OCI-LY7 (cell line): ENCODE results near the gene MYL12A. TPM values are rescaled to one million over a fixed set of nuclear protein-coding genes. Genes with fewer than 3 reads are reported as not detected.
A peak's percentile ranks its signal among the peaks of the same experiment; 100 is the strongest.

ENCODE experiments used
- BruUV-seq: library from RNA; stranded (reverse); fragments of 400-500 nt; replicated peaks from 2 replicates; lab custom pipeline; 2021; lab: Mats Ljungman, UMichigan
- CTCF ChIA-PET: fragments of 300-600 bp; sonication (Branson Sonifier 250); formaldehyde crosslinking; loops from one replicate; lab custom pipeline; 2022; ENCODE audit warnings: antibody characterized with exemption; ENCODE audit not compliant: unreplicated experiment; lab: Charles Lee
- POLR2A ChIA-PET: fragments of 300-600 bp; sonication (Branson Sonifier 250); formaldehyde crosslinking; loops from one replicate; lab custom pipeline; 2022; ENCODE audit warnings: antibody characterized with exemption; lab: Charles Lee
- DNase-seq: peaks from one replicate; pipeline ENCODE4 v3.0.0-alpha.2; 2015; ENCODE audit warnings: low spot score
- H2AFZ ChIP-seq: fragments of 200-600 bp; sonication (generic), shearing (Covaris generic); 2 replicates; pipeline ENCODE4 v1.6.1; 2014; ENCODE audit warnings: mild to moderate bottlenecking, antibody characterized with exemption, low read length, moderate library complexity
- H3K27ac ChIP-seq: fragments of 200-600 bp; sonication (generic); 2 replicates; pipeline ENCODE4 v1.5.1; 2014; ENCODE audit warnings: mixed run types, low read depth, mild to moderate bottlenecking, moderate library complexity, low read length, inconsistent platforms; ENCODE audit not compliant: poor library complexity, severe bottlenecking
- H3K36me3 ChIP-seq: fragments of 200-600 bp; sonication (generic); 2 replicates; pipeline ENCODE4 v1.6.1; 2014; ENCODE audit warnings: mild to moderate bottlenecking, antibody characterized with exemption, low read length, moderate library complexity, mixed read lengths; ENCODE audit not compliant: insufficient read depth
- H3K4me1 ChIP-seq: fragments of 200-600 bp; sonication (generic); 2 replicates; pipeline ENCODE4 v1.5.1; 2014; ENCODE audit warnings: mild to moderate bottlenecking, low read length; ENCODE audit not compliant: insufficient read depth, poor library complexity, severe bottlenecking
- H3K4me2 ChIP-seq: fragments of 200-600 bp; sonication (generic); 2 replicates; pipeline ENCODE4 v1.6.1; 2014; ENCODE audit warnings: mild to moderate bottlenecking, low read length
- H3K4me3 ChIP-seq: fragments of 200-600 bp; sonication (generic); 2 replicates; pipeline ENCODE4 v1.5.1; 2014; ENCODE audit warnings: mild to moderate bottlenecking, low read depth, low read length; ENCODE audit not compliant: poor library complexity, severe bottlenecking
- H3K79me2 ChIP-seq: fragments of 200-600 bp; sonication (generic); 2 replicates; pipeline ENCODE4 v1.6.1; 2016; ENCODE audit warnings: low read depth, mild to moderate bottlenecking, low read length, moderate library complexity, mixed read lengths; ENCODE audit not compliant: insufficient read depth
- H3K9me2 ChIP-seq: fragments of 200-600 bp; sonication (generic); 2 replicates; pipeline ENCODE4 v1.6.1; 2016; ENCODE audit warnings: mild to moderate bottlenecking, low read length, mixed read lengths; ENCODE audit not compliant: insufficient read depth
- H3K9me3 ChIP-seq: fragments of 200-600 bp; sonication (generic); 2 replicates; pipeline ENCODE4 v1.6.1; 2014; ENCODE audit warnings: mild to moderate bottlenecking, mixed run types, low read length, mixed read lengths
- H4K20me1 ChIP-seq: fragments of 200-600 bp; sonication (generic); 2 replicates; pipeline ENCODE4 v1.6.1; 2014; ENCODE audit warnings: mild to moderate bottlenecking, antibody characterized with exemption, low read length, moderate library complexity, mixed read lengths; ENCODE audit not compliant: insufficient read depth
- CTCF ChIP-seq: fragments of 200-600 bp; sonication (generic); conservative IDR thresholded peaks from 2 replicates; pipeline ENCODE4 v1.5.1; 2014; ENCODE audit warnings: mild to moderate bottlenecking, antibody characterized with exemption, low read length, moderate library complexity, mixed read lengths
- EZH2phosphoT487 ChIP-seq: fragments of 200-600 bp; sonication (generic); IDR thresholded peaks from 2 replicates; pipeline ENCODE4 v1.6.1; 2018; ENCODE audit warnings: low read depth, borderline replicate concordance, mild to moderate bottlenecking, mixed run types, antibody characterized with exemption, low read length, moderate library complexity, mixed read lengths
- intact Hi-C: fragments of 100-400 bp; cut with micrococcal nuclease; formaldehyde crosslinking; loops from one replicate; pipeline ENCODE4 v1.10.0; 2022; ENCODE audit not compliant: unreplicated experiment
- total RNA-seq, 2 experiments: library from RNA; depleted of rRNA in 1 of 2; stranded (reverse); fragments of >200 nt in 1 of 2; shearing (Covaris generic) in 1 of 2; gene quantifications; 2 replicates each; pipeline ENCODE4 v1.2.3, GENCODE V29; 2014 to 2022

MYL12A gene
- total RNA-seq, 2 experiments from 2014 or later: 301 to 423 TPM

- ChIA-PET CTCF (no interaction called here), POLR2A (interaction anchor here (0.8 to 2.4 kb wide), 7 partner anchors 10 to 398 kb away, joined by 3 to 9 read pairs (median 4); no protein-coding TSS in a partner anchor)
- Histone ChIP-seq H4K20me1 (peaks cover 18% of the 10 kb centered on the region; the same call in 1 of the 2 replicates), H2AFZ (peak overlapping the region; percentile 44; the same call in 1 of the 2 replicates), H3K27ac (peak overlapping the region; percentile 81), H3K4me3 (peak overlapping the region; percentile 86), H3K79me2 (peaks cover 58% of the 10 kb centered on the region), H3K9me2 (no peaks in the 10 kb centered on the region), H3K4me2 (peak overlapping the region; percentile 93), H3K9me3 (no peaks in the 10 kb centered on the region), H3K4me1 (peaks cover 62% of the 10 kb centered on the region), H3K36me3 (peaks cover 34% of the 10 kb centered on the region)
- no peak for DNase-seq
- BruUV-seq: no TSS peak
- no peak for TF ChIP-seq EZH2phosphoT487
- TF ChIP-seq CTCF: no peak
- intact Hi-C loops: loop anchor here (1.0 to 5.0 kb wide), 2 partner anchors 18 to 604 kb away; partner anchors contain the start of gene SMCHD1
Measured at GRCh38 chr18:3260995-3261372, 13.4 kb downstream of the MYL12A start.

GRCh38 chr18:3261373-3262233 is 14.0 kb downstream of the MYL12A start, which contains the start of gene MYL12B:
TSS of gene MYL12B (plus strand) at chr18:3262133. CDS start at chr18:3272899, 10,766 bp downstream.
- CTCF ChIA-PET: no interaction called here
- POLR2A ChIA-PET: interaction anchor here (0.7 to 2.4 kb wide), 7 partner anchors 10 to 398 kb away, joined by 3 to 9 read pairs (median 4); no protein-coding TSS in a partner anchor
- H3K36me3 ChIP-seq: peaks cover 31% of the 10 kb centered on the region
- DNase-seq: peak; percentile 88
- BruUV-seq: TSS peak; percentile 93
- H3K9me2 ChIP-seq: no peaks in the 10 kb centered on the region
- TF ChIP-seq CTCF (no peak), EZH2phosphoT487 (no peak)
- H4K20me1 ChIP-seq: peaks cover 24% of the 10 kb centered on the region; the same call in 1 of the 2 replicates
- H3K9me3 ChIP-seq: no peaks in the 10 kb centered on the region
- H3K4me2 ChIP-seq: peak within 1 kb of the TSS; percentile 93
- H3K79me2 ChIP-seq: peaks cover 60% of the 10 kb centered on the region
- intact Hi-C loops: loop anchor here (1.0 to 5.0 kb wide), 2 partner anchors 18 to 604 kb away; partner anchors contain the start of gene SMCHD1
- H3K27ac ChIP-seq: peak within 1 kb of the TSS; percentile 81
- H2AFZ ChIP-seq: peak within 1 kb of the TSS; percentile 44; the same call in 1 of the 2 replicates
- peak within 1 kb of the TSS; percentile 86 for H3K4me3 ChIP-seq
- H3K4me1 ChIP-seq: peaks cover 62% of the 10 kb centered on the region
